Sigmoid colon (tissue), 7 donors: ENCODE results near the gene AMH. TPM values are rescaled to one million over a fixed set of nuclear protein-coding genes. Genes with fewer than 3 reads are reported as not detected.
"Not testable (repeated sequence)": the region's sequence is repeated elsewhere in the genome, so short reads cannot be mapped to it uniquely, and the experiment has no call there.

ENCODE experiments used
- DNase-seq: peaks from one replicate; pipeline ENCODE4 v3.0.0-alpha.2; 2019
- H3K27ac ChIP-seq, 4 donors: fragments of 200-600 bp; sonication (generic); one replicate each; pipeline ENCODE4 v1.5.1; 2016 to 2019; ENCODE audit warnings: mild to moderate bottlenecking in 1 of 4
- H3K27me3 ChIP-seq, 3 donors: fragments of 200-600 bp; sonication (generic); one replicate each; pipeline ENCODE4 v1.5.1; 2019; ENCODE audit warnings: mild to moderate bottlenecking in 1 of 3
- H3K36me3 ChIP-seq, 4 donors: fragments of 200-600 bp; sonication (generic); one replicate each; pipeline ENCODE4 v1.5.1; 2016 to 2019
- H3K4me1 ChIP-seq, 4 donors: fragments of 200-600 bp; sonication (generic); one replicate each; pipeline ENCODE4 v1.5.1; 2017 to 2019
- H3K4me3 ChIP-seq, 4 donors: fragments of 200-600 bp; sonication (generic); one replicate each; pipeline ENCODE4 v1.5.1; 2017 to 2019; ENCODE audit warnings: mild to moderate bottlenecking in 2 of 4, moderate library complexity in 1 of 4
- H3K9me3 ChIP-seq, 4 donors: fragments of 200-600 bp in 3 of 4; sonication (generic) in 3 of 4; one replicate each; pipeline versions ENCODE4 v1.5.1 to v1.6.1; 2013 to 2019
- EP300 ChIP-seq, 4 donors: sonication (generic); formaldehyde crosslinking; IDR thresholded peaks; one replicate each; pipeline ENCODE4 v1.6.1; 2017; ENCODE audit warnings: antibody characterized with exemption in 4 of 4
- POLR2A ChIP-seq, 2 donors: fragments of 450-650 bp; IDR thresholded peaks; one replicate each; pipeline ENCODE4 v1.6.1; 2016; ENCODE audit warnings: antibody characterized with exemption in 2 of 2, mild to moderate bottlenecking in 2 of 2, moderate library complexity in 2 of 2
- POLR2AphosphoS5 ChIP-seq, 4 donors: sonication (generic); formaldehyde crosslinking; IDR thresholded peaks; one replicate each; pipeline ENCODE4 v1.6.1; 2017; ENCODE audit warnings: antibody characterized with exemption in 4 of 4
- WGBS, 2 donors: extraction: QIAGEN DNeasy Blood & Tissue Kit; methylation state at CpG; one replicate each; pipeline ENCODE4 v1.1.7; 2013; 5-methylcytosine and 5-hydroxymethylcytosine counted together
- intact Hi-C: fragments of 100-400 bp; cut with DNase I; formaldehyde crosslinking; loops from one replicate; pipeline ENCODE4 v1.15.1; 2023
- polyA plus RNA-seq, 3 donors: library from polyadenylated mRNA; stranded (reverse); fragments of 200-250 nt; gene quantifications; one replicate each; pipeline ENCODE4 v1.2.3, GENCODE V29; 2013
- total RNA-seq, 4 donors: library from RNA; depleted of rRNA; stranded (reverse); fragments of >200 nt; gene quantifications; one replicate each; pipeline ENCODE4 v1.1.0, GENCODE V29; 2016
- TF ChIP-seq, protein P1 (sequence below), 4 experiments: fragments of 450-650 bp in 3 of 4; fragments of 200-600 bp in 1 of 4; IDR thresholded peaks; one replicate each; pipeline ENCODE4 v1.5.1; 2016 to 2019; ENCODE audit warnings: antibody characterized with exemption in 4 of 4, mild to moderate bottlenecking in 3 of 4, moderate library complexity in 2 of 4
- donor health status: healthy with polysubstance abuse.
- donor health status: Bipolar disorder and iron deficiency.
- donor health status: healthy.

Gene AMH
- 1 to 10 TPM in 2 of 4 donors, under 1 TPM in 1, not detected in 1; 0.99 to 1.9 (median 1.8) TPM for total RNA-seq
- 1 to 10 TPM in 1 of 3 donors, under 1 TPM in 1, not detected in 1; 0.69 to 3.3 TPM for polyA plus RNA-seq

DNA sequence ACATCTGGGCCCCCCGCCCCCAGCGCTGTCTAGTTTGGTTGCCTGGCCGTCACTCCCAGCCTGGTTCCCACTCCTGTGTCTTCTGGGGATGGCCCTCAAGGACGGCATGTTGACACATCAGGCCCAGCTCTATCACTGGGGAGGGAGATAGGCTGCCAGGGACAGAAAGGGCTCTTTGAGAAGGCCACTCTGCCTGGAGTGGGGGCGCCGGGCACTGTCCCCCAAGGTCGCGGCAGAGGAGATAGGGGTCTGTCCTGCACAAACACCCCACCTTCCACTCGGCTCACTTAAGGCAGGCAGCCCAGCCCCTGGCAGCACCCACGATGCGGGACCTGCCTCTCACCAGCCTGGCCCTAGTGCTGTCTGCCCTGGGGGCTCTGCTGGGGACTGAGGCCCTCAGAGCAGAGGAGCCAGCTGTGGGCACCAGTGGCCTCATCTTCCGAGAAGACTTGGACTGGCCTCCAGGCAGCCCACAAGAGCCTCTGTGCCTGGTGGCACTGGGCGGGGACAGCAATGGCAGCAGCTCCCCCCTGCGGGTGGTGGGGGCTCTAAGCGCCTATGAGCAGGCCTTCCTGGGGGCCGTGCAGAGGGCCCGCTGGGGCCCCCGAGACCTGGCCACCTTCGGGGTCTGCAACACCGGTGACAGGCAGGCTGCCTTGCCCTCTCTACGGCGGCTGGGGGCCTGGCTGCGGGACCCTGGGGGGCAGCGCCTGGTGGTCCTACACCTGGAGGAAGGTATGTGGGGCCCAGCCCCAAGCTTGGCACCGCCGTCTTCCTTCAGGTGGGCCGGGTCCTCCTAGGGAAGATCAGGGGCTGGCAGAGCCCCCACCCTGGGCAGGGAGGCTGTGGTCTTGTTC, at the start of gene AMH:
AMH (plus strand) TSS at position 314 of the 857 bp plus-strand sequence; CDS start at position 324, 10 bp downstream.
- intact Hi-C loops = no loop called here
- TF ChIP-seq, protein P1, sequence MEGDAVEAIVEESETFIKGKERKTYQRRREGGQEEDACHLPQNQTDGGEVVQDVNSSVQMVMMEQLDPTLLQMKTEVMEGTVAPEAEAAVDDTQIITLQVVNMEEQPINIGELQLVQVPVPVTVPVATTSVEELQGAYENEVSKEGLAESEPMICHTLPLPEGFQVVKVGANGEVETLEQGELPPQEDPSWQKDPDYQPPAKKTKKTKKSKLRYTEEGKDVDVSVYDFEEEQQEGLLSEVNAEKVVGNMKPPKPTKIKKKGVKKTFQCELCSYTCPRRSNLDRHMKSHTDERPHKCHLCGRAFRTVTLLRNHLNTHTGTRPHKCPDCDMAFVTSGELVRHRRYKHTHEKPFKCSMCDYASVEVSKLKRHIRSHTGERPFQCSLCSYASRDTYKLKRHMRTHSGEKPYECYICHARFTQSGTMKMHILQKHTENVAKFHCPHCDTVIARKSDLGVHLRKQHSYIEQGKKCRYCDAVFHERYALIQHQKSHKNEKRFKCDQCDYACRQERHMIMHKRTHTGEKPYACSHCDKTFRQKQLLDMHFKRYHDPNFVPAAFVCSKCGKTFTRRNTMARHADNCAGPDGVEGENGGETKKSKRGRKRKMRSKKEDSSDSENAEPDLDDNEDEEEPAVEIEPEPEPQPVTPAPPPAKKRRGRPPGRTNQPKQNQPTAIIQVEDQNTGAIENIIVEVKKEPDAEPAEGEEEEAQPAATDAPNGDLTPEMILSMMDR (IDR thresholded peaks at IDR 0.05) = no peak
- TF ChIP-seq EP300 (IDR thresholded peaks at IDR 0.05) (no peak), POLR2A (IDR thresholded peaks at IDR 0.05) (no peak), POLR2AphosphoS5 (IDR thresholded peaks at IDR 0.05) (no peak)
- H3K36me3 ChIP-seq = peaks cover 31 to 50% (median 43%) of the 10 kb centered on the region in 4 donors
- H3K27ac ChIP-seq = no peak within 1 kb of the TSS
- H3K4me3 ChIP-seq = no peak within 1 kb of the TSS
- peaks cover 47 to 52% (median 48%) of the 10 kb centered on the region in 3 donors for H3K27me3 ChIP-seq
- peaks cover 0 to 42% (median 39%) of the 10 kb centered on the region in 4 donors for H3K4me1 ChIP-seq
- 71 to 83% methylated on average over 27 of the region's 27 CpGs for WGBS, 2 donors
- no peaks in the 10 kb centered on the region for H3K9me3 ChIP-seq
- no peak for DNase-seq

DNA sequence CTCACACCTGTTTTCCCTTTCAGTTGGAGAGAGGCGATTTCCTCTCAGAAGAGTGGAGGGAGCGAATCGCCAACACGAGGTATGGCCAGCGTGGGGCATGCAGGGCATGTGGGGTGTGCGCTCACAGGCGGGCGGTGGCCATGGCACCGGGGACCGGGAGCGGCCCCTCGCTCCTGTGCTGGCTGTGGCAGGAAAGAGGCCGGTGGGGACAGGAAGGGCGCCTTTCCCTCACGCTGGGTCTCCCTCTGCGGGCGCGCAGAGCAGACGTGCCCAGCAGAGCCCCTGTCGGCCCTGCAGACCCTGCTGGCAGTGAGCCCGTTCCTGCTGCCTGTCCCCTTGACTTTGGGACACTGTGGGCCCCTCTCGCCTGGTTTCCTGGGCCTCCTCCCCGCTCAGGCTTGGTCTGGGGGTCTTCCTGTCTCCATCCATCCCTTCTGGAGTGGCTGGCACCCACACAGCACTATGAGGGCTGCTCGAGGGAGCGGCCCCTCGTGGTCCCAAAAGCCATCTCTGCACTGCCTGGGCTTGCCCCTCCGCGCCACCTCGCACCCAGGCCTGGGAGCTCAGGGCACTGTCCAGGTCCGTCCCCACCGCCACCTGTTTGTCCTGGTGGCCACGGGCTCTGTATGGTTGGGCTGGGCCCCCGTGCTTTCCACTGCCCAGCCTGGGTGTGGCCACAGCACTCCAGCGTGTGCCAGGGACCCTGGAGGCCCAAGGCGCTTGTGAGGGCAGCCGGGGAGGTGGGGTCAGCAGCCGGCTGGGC, 49.1 kb upstream of the AMH start:
- H3K27ac ChIP-seq = no peak overlapping the region
- no peak for TF ChIP-seq POLR2A (IDR thresholded peaks at IDR 0.05)
- no peak for TF ChIP-seq EP300 (IDR thresholded peaks at IDR 0.05)
- TF ChIP-seq, protein P1 (IDR thresholded peaks at IDR 0.05) = no peak
- TF ChIP-seq POLR2AphosphoS5 (IDR thresholded peaks at IDR 0.05) = no peak
- intact Hi-C loops = no loop called here
- no peak overlapping the region for H3K4me3 ChIP-seq
- H3K4me1 ChIP-seq = no peaks in the 10 kb centered on the region
- H3K27me3 ChIP-seq = no peaks in the 10 kb centered on the region
- 90 to 94% methylated on average over 37 of the region's 37 CpGs for WGBS, 2 donors
- no peak for DNase-seq
- H3K36me3 ChIP-seq = peaks cover 12 to 74% (median 13%) of the 10 kb centered on the region in 4 donors
- H3K9me3 ChIP-seq = no peaks in the 10 kb centered on the region

- H3K9me3 ChIP-seq, H3K4me3 ChIP-seq, intact Hi-C loops, H3K27me3 ChIP-seq, H3K27ac ChIP-seq, DNase-seq, H3K4me1 ChIP-seq: not testable (repeated sequence)
- 96% methylated on average over 50 of the region's 50 CpGs for WGBS, 2 donors
- H3K36me3 ChIP-seq = peaks cover 8 to 74% (median 11%) of the 10 kb centered on the region in 4 donors
These were observed 48.4 kb upstream of the AMH start for GRCh38 chr19:2200624-2201294.

GRCh38 chr19:2201473-2202148, 47.5 kb upstream of the AMH start:
- DNase-seq = no peak
- Histone ChIP-seq H3K27ac (no peak overlapping the region), H3K4me3 (no peak overlapping the region), H3K36me3 (peaks cover under 1 to 68% (median 9%) of the 10 kb centered on the region in 4 donors), H3K9me3 (no peaks in the 10 kb centered on the region), H3K4me1 (no peaks in the 10 kb centered on the region), H3K27me3 (no peaks in the 10 kb centered on the region)
- intact Hi-C loops = no loop called here
- TF ChIP-seq, protein P1 (IDR thresholded peaks at IDR 0.05) = no peak
- no peak for TF ChIP-seq POLR2AphosphoS5 (IDR thresholded peaks at IDR 0.05)
- TF ChIP-seq EP300 (IDR thresholded peaks at IDR 0.05) = no peak
- TF ChIP-seq POLR2A (IDR thresholded peaks at IDR 0.05) = no peak
- 95 to 96% methylated on average over 21 of the region's 21 CpGs for WGBS, 2 donors
